ENCODE data around the gene LGR4.

GRCh38 chr11:27512238-27512637, 39.6 kb upstream of the LGR4 start:
- TF ChIP-seq SUZ12 (IDR thresholded peaks at IDR 0.05; ENCODE audit: extremely low read depth, insufficient read depth, insufficient read length), result no peak
- TF ChIP-seq YY1 (IDR thresholded peaks at IDR 0.05; ENCODE audit: insufficient read depth, insufficient read length), result no peak
- no peak for TF ChIP-seq ZNF274 (IDR thresholded peaks at IDR 0.05; ENCODE audit: low read depth, low read length)
